ENCODE measurements around the gene TANGO6. TPM values are rescaled to one million over a fixed set of nuclear protein-coding genes. Genes with fewer than 3 reads are reported as not detected.

Gene TANGO6
- total RNA-seq, 1 experiment from 2014 or later, result 18.0 TPM

DNA sequence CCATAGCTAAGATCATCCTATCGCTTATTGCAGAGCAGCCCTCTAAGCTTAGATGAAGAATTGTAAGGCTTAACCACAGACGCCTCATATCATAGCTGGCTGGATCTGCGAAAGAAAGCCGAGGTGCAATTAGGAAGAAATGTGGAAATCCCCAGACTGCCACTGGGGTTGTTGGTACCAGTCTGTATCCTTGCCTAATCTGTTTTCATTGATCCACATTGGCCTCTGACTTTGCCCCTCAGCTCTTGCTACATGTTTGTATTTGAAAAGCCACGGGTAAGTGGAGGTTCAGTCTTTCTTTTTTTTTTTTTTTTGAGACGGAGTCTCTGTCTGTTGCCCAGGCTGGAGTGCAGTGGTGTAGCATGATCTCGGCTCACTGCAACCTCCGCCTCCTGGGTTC is 48.9 kb downstream of the TANGO6 start:
- H3K27me3 ChIP-seq (replicated peaks; ENCODE audit: insufficient read depth, low read depth, low read length, poor library complexity), result no peaks in the 10 kb centered on the region
- ChIA-PET POLR2A (ENCODE audit: low non-redundant PET) (no interaction called here), CTCF (no interaction called here)
- H3K36me3 ChIP-seq (ENCODE audit: insufficient read depth, low read length, poor library complexity, severe bottlenecking), result no peaks in the 10 kb centered on the region
- H3K9me3 ChIP-seq (ENCODE audit: low read depth, low read length, poor library complexity, severe bottlenecking), result no peaks in the 10 kb centered on the region
- H3K4me3 ChIP-seq (ENCODE audit: low read depth, low read length, poor library complexity, severe bottlenecking), result no peak overlapping the region
- H3K4me1 ChIP-seq (ENCODE audit: insufficient read depth, low read length, poor library complexity, severe bottlenecking), result no peaks in the 10 kb centered on the region
- H3K27ac ChIP-seq (ENCODE audit: low read depth, low read length, poor library complexity, severe bottlenecking), result no peak overlapping the region
- intact Hi-C loops (cut with micrococcal nuclease; ENCODE audit: unreplicated experiment), result no loop called here
- DNase-seq (ENCODE audit: low spot score), result no peak
- TF ChIP-seq EZH2 (IDR thresholded peaks at IDR 0.05; ENCODE audit: borderline replicate concordance, low read depth, low read length, poor library complexity, severe bottlenecking), result no peak
- TF ChIP-seq CTCF (conservative IDR thresholded peaks at IDR 0.05; ENCODE audit: low read depth, low read length), result no peak
- BruUV-seq (replicated peaks), result no TSS peak

DNA sequence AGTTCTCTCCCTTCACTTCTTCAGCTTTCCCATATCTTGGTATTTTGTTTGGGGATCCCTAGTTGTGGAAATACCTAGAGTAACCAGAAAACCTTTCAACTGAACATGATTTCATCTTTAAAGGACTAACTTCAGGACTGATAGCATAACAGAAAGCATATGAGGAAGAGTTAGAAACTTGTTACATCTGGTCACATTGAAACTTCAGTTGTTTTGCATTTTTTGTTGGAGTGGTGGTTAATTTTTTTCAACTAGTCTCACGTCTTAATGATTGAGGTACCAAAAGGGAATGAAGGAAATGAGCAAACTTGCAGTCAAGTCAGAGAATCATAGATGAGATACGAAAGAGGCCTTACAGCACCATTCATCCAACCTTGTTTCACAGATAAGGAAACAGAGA is 49.6 kb downstream of the TANGO6 start:
- no peak overlapping the region for H3K4me3 ChIP-seq (ENCODE audit: low read depth, low read length, poor library complexity, severe bottlenecking)
- intact Hi-C loops (cut with micrococcal nuclease; ENCODE audit: unreplicated experiment), result no loop called here
- H3K27ac ChIP-seq (ENCODE audit: low read depth, low read length, poor library complexity, severe bottlenecking), result no peak overlapping the region
- POLR2A ChIA-PET (ENCODE audit: low non-redundant PET), result no interaction called here
- CTCF ChIA-PET, result no interaction called here
- no peaks in the 10 kb centered on the region for H3K4me1 ChIP-seq (ENCODE audit: insufficient read depth, low read length, poor library complexity, severe bottlenecking)
- H3K9me3 ChIP-seq (ENCODE audit: low read depth, low read length, poor library complexity, severe bottlenecking), result no peaks in the 10 kb centered on the region
- TF ChIP-seq CTCF (conservative IDR thresholded peaks at IDR 0.05; ENCODE audit: low read depth, low read length) (no peak), EZH2 (IDR thresholded peaks at IDR 0.05; ENCODE audit: borderline replicate concordance, low read depth, low read length, poor library complexity, severe bottlenecking) (no peak)
- H3K27me3 ChIP-seq (replicated peaks; ENCODE audit: insufficient read depth, low read depth, low read length, poor library complexity), result no peaks in the 10 kb centered on the region
- DNase-seq (ENCODE audit: low spot score), result no peak
- no TSS peak for BruUV-seq (replicated peaks)
- no peaks in the 10 kb centered on the region for H3K36me3 ChIP-seq (ENCODE audit: insufficient read depth, low read length, poor library complexity, severe bottlenecking)

DNA sequence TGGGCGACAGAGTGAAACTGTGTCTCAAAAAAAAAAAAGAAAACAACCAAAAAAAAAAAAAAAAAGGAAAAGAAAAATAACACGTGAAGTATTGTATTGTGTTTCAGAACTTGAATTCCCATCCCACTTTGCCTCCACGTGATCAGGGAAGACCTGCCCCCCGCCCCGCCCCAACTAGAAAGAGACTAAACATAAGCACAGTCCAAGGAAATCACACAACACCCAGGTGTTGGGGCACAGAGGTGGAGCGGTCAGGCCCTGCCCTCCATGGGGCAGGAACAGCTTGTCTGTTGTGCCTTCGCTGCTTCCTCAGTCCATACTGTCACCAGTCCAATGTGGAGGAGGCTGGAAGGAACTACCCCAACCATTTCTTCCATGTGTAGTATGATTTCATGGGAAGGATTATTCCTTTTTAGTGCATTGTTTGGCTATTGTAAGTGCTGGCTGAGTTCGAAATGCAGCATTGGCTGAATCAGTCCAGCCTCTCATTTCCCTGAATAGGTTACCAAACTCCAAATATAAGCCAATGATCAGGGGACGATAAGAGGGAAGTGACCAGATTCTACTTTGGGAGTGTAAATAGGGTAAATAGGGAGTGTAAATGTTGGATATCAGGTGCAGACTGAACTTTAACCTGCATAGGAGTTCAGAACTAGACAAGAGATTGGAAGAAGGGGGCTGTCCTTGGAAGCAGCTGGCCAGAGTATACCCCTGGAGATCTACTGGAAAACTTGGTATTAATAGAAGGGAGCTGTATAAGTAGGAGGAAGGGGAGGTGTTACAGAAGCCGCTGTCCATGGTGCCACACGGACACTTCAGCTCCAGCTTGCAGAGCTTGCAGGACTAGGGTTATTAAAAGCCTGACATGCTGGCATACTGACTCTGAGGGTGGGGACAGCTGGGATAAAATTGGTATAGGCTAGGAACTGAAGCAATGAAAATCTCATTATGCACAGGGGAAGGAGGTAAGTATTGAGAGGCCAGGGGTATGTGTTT is 50.7 kb downstream of the TANGO6 start:
- TF ChIP-seq EZH2 (IDR thresholded peaks at IDR 0.05; ENCODE audit: borderline replicate concordance, low read depth, low read length, poor library complexity, severe bottlenecking) (no peak), CTCF (conservative IDR thresholded peaks at IDR 0.05; ENCODE audit: low read depth, low read length) (no peak)
- ChIA-PET POLR2A (ENCODE audit: low non-redundant PET) (no interaction called here), CTCF (no interaction called here)
- no peaks in the 10 kb centered on the region for H3K4me1 ChIP-seq (ENCODE audit: insufficient read depth, low read length, poor library complexity, severe bottlenecking)
- no peak overlapping the region for H3K4me3 ChIP-seq (ENCODE audit: low read depth, low read length, poor library complexity, severe bottlenecking)
- no peak overlapping the region for H3K27ac ChIP-seq (ENCODE audit: low read depth, low read length, poor library complexity, severe bottlenecking)
- BruUV-seq (replicated peaks), result no TSS peak
- peak; percentile 41 for DNase-seq (ENCODE audit: low spot score)
- H3K9me3 ChIP-seq (ENCODE audit: low read depth, low read length, poor library complexity, severe bottlenecking), result no peaks in the 10 kb centered on the region
- intact Hi-C loops (cut with micrococcal nuclease; ENCODE audit: unreplicated experiment), result no loop called here
- no peaks in the 10 kb centered on the region for H3K36me3 ChIP-seq (ENCODE audit: insufficient read depth, low read length, poor library complexity, severe bottlenecking)
- H3K27me3 ChIP-seq (replicated peaks; ENCODE audit: insufficient read depth, low read depth, low read length, poor library complexity), result no peaks in the 10 kb centered on the region
